Skin epidermis (tissue), 12 donors: ENCODE measurements around the gene FAM131C.
"Not testable (repeated sequence)": the region's sequence is repeated elsewhere in the genome, so short reads cannot be mapped to it uniquely, and the experiment has no call there.

Source experiments
- H3K27ac ChIP-seq, 21 experiments: fragments of 200-600 bp; sonication (generic) in 11 of 21; one replicate each; pipeline ENCODE4 v1.5.0; 2020; ENCODE audit warnings: mild to moderate bottlenecking in 3 of 21, inconsistent platforms in 2 of 21, moderate library complexity in 2 of 21
- H3K4me3 ChIP-seq, 7 experiments: fragments of 200-600 bp; sonication (generic) in 2 of 7; one replicate each; pipeline ENCODE4 v1.5.0; 2020; ENCODE audit warnings: inconsistent platforms in 2 of 7, mild to moderate bottlenecking in 2 of 7, moderate library complexity in 1 of 7

The FAM131C gene

DNA sequence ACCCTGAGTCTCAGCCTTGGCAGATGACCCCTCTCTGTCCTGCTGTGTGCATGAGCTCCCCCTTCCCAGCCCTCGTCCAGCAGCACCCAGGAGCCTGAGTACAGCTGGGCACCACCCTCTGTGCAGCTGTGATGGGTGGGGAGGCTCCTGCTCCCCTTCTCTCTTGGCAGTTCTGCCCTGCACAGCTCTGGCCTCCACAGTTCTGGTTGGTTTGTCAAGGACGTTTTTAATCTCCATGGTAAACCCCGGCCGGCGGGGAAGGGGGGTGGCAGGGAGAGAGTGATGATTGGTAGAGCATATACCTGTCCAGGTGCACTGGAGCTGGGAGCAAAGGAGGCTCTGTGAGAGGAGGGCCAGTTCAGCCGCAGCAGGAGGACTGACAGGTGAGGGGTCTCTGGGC, 51.8 kb downstream of the FAM131C start, which contains the start of gene CLCNKA:
CLCNKA (plus strand) TSS at position 356 of the 400 bp plus-strand sequence. CDS start 584 bp downstream, outside the sequence.
- no peak within 1 kb of the TSS for H3K4me3 ChIP-seq
- H3K27ac ChIP-seq, result no peak within 1 kb of the TSS

DNA sequence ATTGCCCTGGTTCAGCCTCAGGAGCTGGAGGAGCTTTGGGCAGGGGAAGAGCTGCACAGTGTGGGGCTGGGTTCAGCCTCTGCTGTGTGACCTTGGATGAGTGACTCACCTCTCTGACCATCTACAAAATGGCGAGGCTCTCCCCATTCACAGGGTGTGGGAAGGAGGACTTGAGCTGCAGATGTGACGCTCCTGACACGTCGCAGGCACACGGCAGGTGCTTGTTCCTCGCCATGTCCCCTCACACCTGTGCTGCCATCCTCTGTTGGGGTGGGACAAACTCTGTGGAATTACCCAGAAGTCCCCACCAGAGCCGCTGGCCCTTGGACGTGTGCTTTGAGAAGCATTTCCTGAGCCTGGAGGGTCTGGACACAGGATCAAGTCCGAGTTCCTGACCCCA, 52.6 kb downstream of the FAM131C start:
- H3K27ac ChIP-seq, result not testable (repeated sequence)

GRCh38 chr1:16020325-16020724, 53.1 kb downstream of the FAM131C start:
- H3K27ac ChIP-seq, result peak overlapping the region in 1 of 21 experiments; percentile 49
- H3K4me3 ChIP-seq, result no peak overlapping the region

More for the DNA sequence above, 52.6 kb downstream of the FAM131C start:
- H3K4me3 ChIP-seq, result not testable (repeated sequence)

DNA sequence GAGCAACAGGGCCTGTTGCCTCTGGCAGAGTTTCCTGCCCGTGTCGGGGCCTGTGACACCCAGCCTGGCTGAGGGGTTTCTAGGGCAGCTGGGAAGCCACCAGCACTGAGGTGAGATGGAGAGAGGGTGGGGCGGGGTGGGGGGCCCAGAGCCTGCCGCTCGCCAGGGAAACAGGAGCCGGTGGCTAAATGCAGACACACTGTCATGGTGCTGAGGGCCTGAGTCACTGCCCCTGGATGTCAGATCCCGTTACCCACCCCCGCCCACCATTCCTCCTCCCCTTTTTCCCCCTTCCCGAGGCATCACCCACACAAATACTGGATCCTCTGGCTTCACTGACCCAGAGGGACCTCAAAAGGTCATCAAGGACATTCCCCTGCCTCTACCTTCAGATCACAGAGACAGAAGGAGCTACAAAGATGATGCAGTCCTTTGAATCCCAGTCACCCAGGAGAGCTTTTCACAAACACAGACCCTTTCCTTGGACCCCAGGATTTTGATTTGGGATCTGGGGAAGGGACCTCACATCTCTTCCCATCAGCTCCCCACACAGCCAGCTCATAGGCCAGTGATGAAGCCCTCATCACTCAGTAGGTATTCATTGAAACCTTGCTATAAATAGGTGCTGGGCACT, 53.7 kb downstream of the FAM131C start:
- no peak overlapping the region for H3K4me3 ChIP-seq
- H3K27ac ChIP-seq, result peak overlapping the region in 4 of 21 experiments; percentile 72 to 84 (median 81)

DNA sequence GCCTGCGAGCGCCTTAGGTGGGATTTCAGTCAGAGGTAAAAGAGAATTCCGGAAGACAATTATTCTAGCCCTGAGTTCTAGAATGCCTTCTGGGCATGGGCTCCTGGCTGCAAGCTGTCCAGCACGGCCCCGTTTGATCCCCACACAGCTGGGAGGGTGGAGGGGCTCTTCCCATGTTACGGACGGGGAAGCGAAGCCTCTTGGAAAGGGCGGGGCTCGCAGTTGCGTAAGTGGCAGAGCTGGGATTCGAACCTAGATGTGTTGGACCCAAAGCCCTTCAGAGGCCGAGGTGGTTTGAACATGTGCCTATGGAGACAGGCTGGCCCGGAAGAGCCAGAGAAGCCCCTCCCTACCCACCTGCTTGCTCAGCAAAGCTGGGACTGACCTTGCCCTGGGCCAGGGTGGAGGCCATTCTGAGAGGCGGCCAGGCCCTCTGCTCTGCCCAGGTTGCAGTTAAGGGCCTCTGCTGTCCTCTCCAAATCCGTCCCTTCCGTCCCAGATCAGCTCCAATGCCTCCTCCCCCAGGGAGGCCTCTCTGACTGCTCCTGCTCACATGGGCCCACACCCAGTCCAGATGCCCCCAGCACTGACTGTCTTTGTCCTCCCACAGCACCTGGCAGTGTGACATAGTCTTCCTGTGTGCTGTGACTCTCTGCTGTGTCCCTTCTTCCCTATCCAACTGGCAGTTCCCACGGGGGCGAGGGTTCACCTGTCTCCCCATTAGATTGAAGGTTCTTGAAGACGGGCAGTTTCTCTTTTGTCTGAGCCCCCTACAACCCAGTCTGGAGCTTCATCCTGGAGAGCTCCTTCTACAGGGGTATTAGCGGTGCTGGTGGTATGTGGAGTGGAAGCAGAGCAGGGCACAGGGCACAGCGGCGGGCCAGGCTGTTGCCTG, 54.5 kb downstream of the FAM131C start:
- H3K4me3 ChIP-seq, result no peak overlapping the region
- H3K27ac ChIP-seq, result peak overlapping the region in 10 of 21 experiments; percentile 24 to 84 (median 68)

- no peak overlapping the region for H3K4me3 ChIP-seq
- peak overlapping the region in 14 of 21 experiments; percentile 3 to 84 (median 60) for H3K27ac ChIP-seq
Observed at GRCh38 chr1:16018308-16018707, 55.1 kb downstream of the FAM131C start.

DNA sequence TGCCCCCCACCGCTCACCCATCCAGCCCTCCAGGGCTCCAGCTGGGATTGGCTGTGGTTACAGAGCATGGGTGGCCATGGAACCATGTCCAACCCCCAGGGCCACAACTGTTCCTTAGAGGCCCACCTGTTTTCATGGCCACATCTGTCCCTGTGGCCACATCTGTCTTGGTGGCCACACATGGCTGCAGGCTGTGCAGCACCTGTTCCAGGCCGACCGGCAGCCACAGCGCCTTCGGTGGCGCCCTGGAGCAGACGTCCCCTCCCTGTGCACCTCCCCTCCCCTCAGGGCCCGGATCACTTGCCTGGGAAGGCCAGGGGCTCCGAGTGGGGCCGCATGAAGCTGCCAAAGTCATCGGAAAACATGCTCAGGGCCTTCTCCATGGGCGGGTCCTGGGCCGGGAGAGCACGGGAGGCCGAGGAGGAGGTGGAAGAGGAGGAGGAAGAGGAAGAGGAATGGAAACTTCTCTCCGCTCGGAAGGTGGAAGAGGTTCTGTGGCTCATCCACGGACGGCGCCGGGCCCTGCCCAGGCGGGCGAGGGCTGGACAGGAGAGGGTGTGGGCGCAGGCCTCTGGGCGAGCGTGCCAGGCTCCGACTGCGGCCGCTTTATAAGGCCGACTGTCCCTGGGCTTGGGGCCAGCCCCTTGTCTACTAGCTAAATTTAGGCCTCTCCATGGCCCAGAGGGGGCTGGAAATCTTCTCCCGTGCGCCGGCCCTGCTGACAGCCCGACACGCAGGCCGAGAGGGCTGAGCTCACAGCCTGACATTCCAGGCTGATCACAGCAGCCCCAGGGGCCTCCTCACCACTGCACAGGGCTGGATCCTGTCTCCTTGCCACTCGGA, 55.8 kb downstream of the FAM131C start, which contains the start of gene HSPB7:
HSPB7 (minus strand) TSS at position 583 of the 843 bp plus-strand sequence; CDS start at position 503, 80 bp downstream.
- H3K27ac ChIP-seq, result peak within 1 kb of the TSS in 15 of 21 experiments; percentile 2 to 84 (median 63)
- H3K4me3 ChIP-seq, result no peak within 1 kb of the TSS

DNA sequence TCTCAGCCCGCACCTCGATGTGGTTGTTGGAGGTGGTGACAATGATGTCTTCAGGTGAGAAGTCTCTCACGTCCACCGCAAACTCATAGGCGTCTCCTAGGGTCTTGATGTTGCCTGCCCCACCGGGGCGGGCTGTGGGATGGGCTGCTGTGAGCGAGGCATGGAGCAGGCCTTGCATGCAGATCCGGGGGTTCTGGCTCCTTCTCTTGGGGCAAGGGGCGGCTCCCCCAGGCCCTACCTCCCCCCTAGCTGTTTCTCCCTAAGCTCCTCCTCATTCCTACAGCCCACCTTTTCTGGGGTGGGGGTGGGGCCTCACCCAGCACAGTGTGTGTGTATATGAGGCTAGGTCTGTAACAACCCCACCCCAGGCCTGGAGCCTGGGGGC, 56.4 kb downstream of the FAM131C start:
- H3K4me3 ChIP-seq, result no peak overlapping the region
- peak overlapping the region in 8 of 21 experiments; percentile 2 to 84 (median 68) for H3K27ac ChIP-seq

DNA sequence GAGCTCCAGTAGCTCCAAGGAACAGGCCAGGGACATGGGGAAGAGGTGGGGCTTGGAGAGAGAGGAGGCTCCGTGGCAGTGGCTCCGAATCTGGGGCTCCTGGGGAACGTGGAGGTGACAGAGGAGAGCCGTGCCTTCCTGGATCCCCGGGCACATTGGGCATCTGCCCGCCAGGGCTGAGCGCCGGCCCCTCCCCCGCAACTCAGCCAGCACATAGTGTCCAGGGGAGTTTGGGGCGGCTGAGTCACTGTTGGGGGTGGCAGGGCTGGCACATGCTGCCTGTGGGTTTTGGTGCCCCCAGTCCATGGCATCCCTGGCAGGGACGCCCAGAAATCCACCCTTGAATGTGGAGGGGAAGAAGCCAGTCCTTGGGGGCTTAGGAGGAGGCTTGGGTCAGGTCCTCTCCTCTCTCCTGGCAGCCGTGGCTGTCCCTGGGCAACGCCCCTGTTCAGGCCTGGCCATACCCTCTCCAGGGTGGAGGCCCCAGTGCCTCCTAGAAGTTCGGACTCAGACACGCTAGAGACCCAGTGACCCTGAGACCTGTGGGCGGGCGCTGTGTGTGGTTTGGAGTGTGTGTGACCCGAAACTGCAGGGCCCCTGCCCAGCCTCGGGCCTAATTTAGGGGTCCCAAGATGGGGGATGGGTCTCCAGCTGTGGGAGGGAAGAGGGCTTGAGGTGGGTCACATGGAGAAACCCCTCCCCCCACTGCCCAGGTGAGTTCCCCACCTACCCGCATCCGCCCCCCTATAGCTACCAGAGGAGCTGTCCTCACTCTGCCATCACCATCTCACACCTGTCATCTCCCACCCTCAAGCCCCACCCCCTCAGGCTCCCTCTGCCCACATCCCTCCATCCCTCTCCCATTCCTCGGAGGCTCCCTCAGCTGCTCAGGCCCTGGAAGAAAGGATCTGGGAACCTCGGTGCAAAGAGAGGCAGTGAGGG, 57.2 kb downstream of the FAM131C start:
- Histone ChIP-seq H3K27ac (peak overlapping the region in 6 of 21 experiments; percentile 28 to 84 (median 56)), H3K4me3 (no peak overlapping the region)

- peak overlapping the region in 6 of 21 experiments; percentile 28 to 84 (median 56) for H3K27ac ChIP-seq
- no peak overlapping the region for H3K4me3 ChIP-seq
Observed at GRCh38 chr1:16015491-16015890, 58.0 kb downstream of the FAM131C start.

DNA sequence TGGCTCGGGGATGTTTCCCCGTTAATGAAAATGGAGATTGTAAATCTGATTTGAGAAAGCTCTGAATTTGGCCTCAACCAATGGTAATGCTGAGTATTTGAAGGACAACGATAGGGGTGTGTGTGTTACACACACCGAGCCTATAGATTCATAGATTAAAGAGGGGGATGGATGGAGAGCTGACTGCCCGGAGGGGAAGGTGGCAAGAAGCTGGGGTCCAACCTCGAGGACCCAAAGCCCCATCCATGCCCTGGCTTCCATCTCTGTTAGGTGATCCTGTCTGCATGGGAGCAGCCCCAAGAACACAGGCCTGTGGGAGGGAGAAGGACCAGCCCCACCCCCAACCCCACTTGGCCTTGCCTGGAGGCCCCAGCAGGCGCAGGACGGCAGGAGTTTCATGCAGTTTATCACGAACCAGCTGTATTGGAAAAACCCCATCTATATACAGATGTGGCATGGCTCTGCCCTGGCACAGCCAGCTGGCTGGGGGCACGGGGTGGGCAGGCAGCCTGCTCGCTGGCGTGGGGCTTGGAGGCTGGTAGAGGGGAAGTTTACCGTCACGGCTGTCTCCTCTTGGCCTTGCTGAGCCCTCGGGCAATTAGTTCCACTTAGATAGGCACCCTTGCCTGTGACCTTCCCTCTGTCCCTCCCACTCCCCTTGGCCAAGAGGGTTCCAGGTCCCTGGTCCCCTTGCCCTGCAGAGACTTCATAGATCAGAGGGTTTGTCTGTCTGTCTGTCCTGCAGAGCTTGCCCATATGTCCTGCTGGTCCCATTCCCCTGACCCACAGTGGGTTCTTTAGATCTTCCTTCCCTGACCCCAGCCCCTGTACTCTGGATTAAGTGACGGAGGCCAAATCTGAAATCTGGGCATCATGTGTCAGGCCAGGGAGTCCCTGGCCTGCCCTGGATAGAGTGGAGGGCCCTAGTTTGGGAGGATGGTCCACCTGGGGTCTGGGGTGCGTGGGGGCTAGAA, 58.7 kb downstream of the FAM131C start:
- H3K4me3 ChIP-seq, result no peak overlapping the region
- peak overlapping the region in 5 of 21 experiments; percentile 28 to 79 (median 35) for H3K27ac ChIP-seq

DNA sequence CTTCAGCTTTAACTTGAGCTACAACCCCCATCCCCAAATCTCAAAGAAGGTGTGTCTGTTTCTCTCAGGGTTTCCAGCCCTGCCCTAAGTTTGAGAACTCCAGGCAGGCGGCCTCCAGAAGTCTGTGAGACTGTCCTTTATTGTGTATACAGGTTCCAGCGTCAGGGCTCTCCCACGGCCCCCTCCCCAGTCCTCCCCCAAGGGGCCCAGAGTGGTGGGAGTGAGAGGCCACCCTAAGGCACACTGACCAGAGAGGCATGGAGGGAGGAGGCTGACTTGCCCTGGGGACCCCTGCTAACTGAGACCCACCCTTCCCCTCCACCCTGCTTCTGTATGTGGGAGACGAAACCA, 59.6 kb downstream of the FAM131C start:
- Histone ChIP-seq H3K4me3 (no peak overlapping the region), H3K27ac (peak overlapping the region in 6 of 21 experiments; percentile 14 to 79 (median 30))

DNA sequence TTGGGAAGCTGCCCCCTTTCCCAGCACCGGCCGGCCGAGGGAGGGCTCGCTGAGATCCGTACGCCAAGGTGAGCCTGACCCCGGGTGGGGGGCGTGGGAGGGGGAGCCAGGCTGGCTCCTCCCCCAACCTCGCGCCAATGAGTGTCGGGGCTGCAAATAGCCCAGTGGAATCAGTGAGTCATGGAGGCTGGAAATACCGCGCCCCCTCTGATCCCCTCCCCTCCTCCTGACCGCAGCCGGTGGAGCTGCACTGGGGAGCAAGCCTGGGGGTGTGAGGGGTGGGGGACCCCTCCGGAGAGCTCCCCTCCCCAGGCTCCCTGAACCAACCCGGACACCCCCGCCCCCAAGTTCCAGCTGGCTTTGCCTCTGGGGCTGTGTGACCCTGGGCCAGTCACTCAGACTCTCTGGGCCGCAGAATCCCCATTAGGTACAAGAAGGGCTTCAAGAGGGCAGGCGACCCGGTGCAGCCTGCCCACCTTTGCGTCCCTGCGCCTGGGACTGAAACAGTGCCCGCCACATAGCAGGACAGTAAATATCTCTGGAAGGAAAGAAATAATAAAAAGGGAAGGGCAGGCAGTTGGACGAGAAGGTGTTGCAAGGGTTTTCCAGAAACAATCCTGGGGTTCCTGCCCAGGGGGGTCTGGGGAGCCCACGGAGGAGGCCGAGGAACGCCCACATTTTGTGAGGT, 60.1 kb downstream of the FAM131C start:
- Histone ChIP-seq H3K4me3 (peak overlapping the region; percentile 20 to 46 (median 31)), H3K27ac (peak overlapping the region in 18 of 21 experiments; percentile 1 to 79 (median 42))

DNA sequence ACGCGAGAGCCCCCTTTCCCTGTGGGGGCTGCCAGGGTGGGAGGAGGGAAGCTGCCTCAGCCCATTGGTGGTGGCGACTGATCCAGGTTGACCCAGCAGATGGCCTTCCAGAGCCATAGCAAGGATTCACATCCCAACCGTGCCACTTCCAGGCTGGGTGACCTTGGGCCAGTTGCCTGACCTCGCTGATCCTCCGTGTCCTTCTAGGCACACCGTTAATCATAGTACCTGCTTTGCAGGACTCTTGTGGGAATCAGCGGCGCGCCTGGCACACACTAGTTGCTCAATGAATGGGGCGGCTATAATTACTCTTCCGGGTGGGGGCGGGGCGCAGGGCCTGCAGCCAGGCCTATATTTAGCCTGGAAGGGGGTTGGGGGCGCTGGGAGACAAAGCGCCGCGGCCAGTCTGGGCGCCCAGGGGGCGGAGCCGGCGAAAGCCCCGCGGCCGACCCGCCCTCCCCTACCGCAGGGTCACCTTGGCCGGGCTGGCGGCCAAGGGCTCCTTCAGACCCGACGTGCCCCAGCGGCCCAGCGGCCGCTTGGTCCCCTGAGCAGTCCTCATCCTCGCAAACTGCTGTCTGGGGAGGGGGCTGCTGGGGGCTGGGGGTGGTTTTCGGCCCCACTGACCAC, 60.7 kb downstream of the FAM131C start:
- Histone ChIP-seq H3K27ac (peak overlapping the region in 18 of 21 experiments; percentile 1 to 79 (median 42)), H3K4me3 (peak overlapping the region; percentile 20 to 46 (median 31))

DNA sequence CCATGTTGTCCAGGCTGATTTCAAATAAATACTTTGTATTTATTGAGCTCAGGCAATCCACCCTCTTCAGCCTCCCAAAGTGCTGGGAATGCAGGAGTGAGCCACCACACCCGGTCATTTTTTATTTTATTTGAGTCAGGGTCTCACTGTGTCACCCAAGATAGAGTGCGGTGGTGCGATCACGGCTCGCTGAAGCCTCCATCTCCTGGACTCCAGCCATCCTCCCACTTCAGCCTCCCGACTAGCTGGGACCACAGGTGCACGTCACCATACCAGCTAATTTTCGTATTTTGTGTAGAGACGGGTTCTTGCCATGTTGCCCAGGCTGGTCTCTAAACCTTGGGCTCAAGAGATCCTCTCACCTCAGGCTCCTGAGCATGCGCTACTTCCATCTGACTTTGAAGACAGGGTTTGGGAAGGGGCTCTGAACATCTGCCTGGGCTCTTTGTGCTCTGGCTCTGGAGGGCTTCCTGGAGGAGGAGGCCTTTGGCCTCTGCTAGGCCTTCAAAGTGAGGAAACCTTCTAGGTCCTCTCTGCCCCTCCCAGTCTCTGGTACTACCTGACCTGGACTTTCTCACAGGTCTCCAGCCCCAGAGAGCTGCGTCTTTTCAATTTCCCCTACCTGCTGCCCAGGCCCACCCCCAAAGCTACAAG, 61.4 kb downstream of the FAM131C start:
- H3K4me3 ChIP-seq, result no peak overlapping the region
- peak overlapping the region in 2 of 21 experiments; percentile 19 to 79 for H3K27ac ChIP-seq

DNA sequence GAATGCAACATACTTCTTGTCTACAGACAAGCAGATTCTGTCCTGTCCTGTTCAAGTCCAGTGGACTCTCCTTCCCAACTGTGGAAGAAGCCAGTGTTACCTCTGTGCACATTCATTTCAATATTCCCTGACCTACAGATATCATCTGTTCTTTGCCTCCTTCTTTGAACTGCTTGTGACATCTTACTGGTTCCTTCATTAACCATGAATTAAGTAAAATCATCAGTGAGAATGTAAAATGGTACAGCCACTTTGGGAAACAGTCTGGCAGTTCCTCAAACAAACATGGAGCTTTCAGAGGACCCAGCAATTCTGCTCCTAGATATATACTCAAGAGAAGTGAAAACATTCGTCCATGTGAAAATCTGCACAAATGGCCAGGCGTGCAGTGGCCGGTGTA, 62.6 kb downstream of the FAM131C start:
- Histone ChIP-seq H3K4me3 (no peak overlapping the region), H3K27ac (no peak overlapping the region)
